Measurements from ENCODE around the gene SCN2B.

The SCN2B gene

GRCh38 chr11:118172356-118172755, 4.1 kb downstream of the SCN2B start:
- DNase-seq, result no peak

- no peak for DNase-seq
Measured at GRCh38 chr11:118171269-118172062, 5.0 kb downstream of the SCN2B start.

- no peak for DNase-seq
Measured at GRCh38 chr11:118170882-118171268, 5.6 kb downstream of the SCN2B start.

GRCh38 chr11:118170231-118170630, 6.2 kb downstream of the SCN2B start:
- DNase-seq, result no peak

GRCh38 chr11:118169300-118170140, 6.9 kb downstream of the SCN2B start:
- no peak for DNase-seq

GRCh38 chr11:118168751-118169150, 7.7 kb downstream of the SCN2B start:
- no peak for DNase-seq

- DNase-seq, result no peak
Measured at GRCh38 chr11:118168316-118168715, 8.1 kb downstream of the SCN2B start.

GRCh38 chr11:118167906-118168305, 8.5 kb downstream of the SCN2B start:
- no peak for DNase-seq

GRCh38 chr11:118167253-118167652, 9.2 kb downstream of the SCN2B start:
- no peak for DNase-seq

GRCh38 chr11:118166641-118167040, 9.8 kb downstream of the SCN2B start:
- DNase-seq, result no peak

- no peak for DNase-seq
Measured at GRCh38 chr11:118164885-118165284, 11.6 kb downstream of the SCN2B start.

GRCh38 chr11:118163494-118163893, 12.9 kb downstream of the SCN2B start:
- no peak for DNase-seq

GRCh38 chr11:118162846-118163245, 13.6 kb downstream of the SCN2B start:
- no peak for DNase-seq

- no peak for DNase-seq
Measured at GRCh38 chr11:118161786-118162185, 14.7 kb downstream of the SCN2B start.

- DNase-seq, result no peak
Measured at GRCh38 chr11:118157186-118157895, 19.1 kb downstream of the SCN2B start.

GRCh38 chr11:118156531-118157185, 19.8 kb downstream of the SCN2B start:
- no peak for DNase-seq

- no peak for DNase-seq
Measured at GRCh38 chr11:118155776-118156530, 20.5 kb downstream of the SCN2B start.

- no peak for DNase-seq
Measured at GRCh38 chr11:118154641-118155040, 21.8 kb downstream of the SCN2B start.

GRCh38 chr11:118153976-118154375, 22.5 kb downstream of the SCN2B start:
- no peak for DNase-seq

GRCh38 chr11:118153516-118153915, 22.9 kb downstream of the SCN2B start:
- no peak for DNase-seq

GRCh38 chr11:118152552-118153471, 23.6 kb downstream of the SCN2B start, which contains the start of gene SCN4B:
TSS of gene SCN4B (minus strand) at chr11:118152823. CDS start at chr11:118152673, 150 bp downstream.
- no peak for DNase-seq
